Inferior parietal cortex (tissue), 1 donor: ENCODE measurements around the gene ACVR2A.

ENCODE experiments used
- DNase-seq: peaks from one replicate; pipeline ENCODE4 v3.0.0-alpha.2; 2016; ENCODE audit errors: extremely low spot score

The ACVR2A gene

DNA sequence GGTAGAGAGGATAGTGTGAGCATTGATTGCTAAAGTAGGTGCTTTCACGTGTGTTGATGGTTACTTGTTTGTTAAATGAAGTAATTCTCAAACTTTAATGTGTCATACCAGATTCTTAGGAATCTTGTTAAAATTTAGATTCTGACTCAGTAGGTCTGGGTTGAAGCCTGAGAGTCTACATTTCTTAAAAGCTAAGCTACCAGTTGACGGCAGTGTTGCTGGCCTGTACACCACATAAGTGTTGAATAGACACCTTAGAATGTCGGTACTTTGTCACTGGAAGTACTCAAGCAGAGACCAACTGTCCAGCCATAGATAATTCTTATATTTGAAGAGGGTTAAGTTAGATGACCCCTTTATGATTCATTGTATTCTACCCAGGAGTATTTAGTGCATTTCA, 79.8 kb downstream of the ACVR2A start:
- no peak for DNase-seq

DNA sequence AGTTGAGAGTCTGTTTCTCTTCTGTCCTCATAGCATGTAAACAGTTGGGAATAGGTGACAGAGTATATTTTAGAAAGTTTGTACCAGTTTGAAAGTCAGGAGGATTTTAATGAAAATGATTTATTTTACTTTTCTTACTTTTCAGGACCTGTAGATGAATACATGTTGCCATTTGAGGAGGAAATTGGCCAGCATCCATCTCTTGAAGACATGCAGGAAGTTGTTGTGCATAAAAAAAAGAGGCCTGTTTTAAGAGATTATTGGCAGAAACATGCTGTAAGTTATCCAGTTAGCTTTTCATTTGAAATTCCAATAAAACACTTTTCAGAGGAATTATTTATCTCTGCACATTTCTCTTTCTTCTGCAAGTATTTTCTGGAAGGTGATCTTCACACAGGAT, 81.1 kb downstream of the ACVR2A start:
- DNase-seq = no peak

DNA sequence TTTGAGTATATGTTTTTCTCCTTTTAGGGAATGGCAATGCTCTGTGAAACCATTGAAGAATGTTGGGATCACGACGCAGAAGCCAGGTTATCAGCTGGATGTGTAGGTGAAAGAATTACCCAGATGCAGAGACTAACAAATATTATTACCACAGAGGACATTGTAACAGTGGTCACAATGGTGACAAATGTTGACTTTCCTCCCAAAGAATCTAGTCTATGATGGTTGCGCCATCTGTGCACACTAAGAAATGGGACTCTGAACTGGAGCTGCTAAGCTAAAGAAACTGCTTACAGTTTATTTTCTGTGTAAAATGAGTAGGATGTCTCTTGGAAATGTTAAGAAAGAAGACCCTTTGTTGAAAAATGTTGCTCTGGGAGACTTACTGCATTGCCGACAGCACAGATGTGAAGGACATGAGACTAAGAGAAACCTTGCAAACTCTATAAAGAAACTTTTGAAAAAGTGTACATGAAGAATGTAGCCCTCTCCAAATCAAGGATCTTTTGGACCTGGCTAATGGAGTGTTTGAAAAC, 82.3 kb downstream of the ACVR2A start:
- no peak for DNase-seq

DNA sequence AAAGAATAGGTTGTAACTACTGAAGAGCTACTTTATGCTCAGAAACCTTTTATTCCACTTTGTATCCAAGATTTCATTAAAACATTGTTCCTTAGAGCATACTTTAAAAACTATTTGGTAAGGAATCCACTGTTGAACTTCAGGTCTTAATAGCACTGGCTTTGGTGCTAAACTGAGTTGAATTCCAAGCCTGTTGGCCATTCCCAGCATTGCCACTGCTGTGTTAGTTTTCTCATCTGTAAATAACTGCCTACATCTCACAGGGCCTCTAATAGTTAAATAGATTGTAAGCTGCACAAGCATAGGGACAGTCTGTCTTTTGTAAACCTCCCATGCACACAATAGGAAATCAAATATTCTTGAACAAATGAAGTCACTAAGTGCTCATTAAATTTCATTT, 89.1 kb downstream of the ACVR2A start:
- no peak for DNase-seq

DNA sequence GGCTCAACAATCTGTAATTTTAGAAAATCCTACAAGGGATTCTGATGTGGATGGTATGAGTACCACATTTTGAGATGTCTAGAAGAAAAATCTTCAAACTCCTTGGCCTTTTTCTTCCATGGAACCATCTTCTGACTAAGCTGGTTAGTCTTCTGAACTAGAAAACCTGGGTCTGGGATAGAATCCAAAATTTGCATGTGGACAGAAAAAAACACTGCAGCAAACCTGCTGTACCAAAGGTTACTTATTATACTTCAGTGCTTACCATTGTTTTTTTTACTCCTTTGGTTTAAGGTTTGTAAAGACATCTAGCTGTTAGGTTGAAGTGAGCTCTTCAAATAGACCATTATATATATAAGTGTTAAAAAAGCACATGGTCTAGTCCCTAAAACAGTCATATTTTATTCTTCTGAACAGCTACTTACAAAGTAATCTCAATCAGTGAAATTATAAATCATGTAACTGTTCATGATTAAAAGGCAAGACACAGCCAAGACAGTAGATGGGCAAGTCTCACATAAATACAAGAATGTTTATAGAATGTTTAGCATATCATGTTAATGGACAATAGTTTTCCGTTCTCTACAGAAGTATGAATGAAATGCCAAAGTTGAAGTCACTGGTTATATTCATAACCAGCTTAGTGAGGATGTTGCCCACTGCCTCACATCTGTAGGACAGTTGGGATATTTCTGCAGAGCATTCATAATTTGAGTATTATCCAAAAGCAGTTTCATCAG, 90.2 kb downstream of the ACVR2A start:
- DNase-seq = no peak

DNA sequence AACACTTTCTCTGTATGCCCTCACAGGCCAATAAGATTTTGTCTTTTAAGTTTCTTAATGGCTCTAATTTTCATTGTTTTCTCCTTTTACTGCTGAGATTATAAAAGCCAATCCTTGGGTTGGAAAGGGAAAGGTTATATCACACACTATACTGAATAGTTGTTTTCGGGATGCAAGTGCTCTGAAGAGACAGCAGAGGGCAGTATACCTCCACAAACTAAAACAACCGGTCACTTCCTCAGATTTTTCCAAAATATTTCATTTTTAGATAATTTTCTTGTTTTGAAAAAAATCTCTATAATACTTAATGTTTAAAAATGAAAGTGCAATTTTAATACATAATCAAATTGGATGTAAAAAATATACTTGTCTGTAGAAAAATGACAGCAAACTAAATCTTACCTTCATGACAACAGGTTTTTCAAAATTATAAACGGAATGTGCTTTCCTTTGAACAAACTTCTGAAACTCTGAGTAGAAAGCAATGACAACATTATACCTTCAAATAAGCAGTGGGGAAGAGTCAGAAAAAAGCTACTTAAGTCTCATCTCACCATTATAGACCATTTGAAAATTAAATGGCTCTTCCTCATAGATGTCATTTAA, 93.0 kb downstream of the ACVR2A start:
- DNase-seq = peak; percentile 75

DNA sequence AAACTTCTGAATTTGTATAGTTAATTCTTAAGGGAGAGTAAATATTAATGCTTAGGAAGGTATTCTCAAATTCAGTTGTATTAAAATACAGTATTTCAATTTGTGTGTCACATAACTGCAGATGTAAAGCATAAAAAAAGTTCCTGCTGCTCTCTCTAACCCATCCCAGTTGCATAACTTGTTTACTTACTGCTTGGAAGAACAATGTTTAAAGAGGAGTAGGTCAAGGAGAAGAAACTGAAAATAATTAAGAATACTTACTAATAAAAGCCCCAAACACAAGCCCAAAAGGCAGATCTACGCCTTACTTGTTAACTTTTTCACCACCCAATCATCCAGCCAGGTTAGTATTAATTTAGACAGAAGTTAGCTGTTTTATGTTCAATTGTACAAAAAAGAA, 94.5 kb downstream of the ACVR2A start:
- DNase-seq = no peak

DNA sequence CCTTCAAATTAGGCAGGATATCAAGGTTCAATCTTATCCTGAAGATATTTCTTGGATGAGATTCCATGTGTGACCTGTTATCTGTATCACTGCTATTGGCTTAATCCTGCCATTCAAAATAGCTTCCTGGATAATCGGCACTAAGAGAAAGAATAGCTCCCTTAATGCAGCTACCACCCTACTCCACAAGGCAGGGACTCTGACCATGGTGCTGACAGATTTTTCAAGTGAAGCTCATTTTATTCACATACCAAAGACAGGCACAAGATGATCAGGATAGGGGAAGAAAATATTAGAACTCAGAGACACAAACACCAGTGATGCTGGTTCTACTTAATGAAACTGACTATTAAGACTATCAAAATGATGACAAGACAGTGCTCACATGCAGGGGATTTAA, 100.8 kb downstream of the ACVR2A start:
- no peak for DNase-seq

DNA sequence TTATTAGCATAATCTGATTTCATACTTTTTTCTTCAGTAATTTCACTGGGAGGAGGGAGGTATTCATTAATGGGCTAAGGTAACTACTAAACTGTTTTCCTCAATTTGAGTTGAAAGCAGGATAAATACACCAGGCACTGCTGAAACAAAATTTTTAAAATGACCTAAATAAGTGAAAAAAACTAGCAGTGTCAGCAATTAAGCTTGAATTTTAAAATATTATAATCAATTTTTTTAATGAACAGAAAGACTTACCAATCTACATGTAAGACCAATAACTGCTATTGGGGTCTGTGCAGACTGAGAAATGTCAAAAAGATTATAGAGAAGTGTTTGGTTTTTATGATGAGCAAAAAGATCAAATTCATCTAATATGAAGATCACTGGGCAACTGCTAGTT, 107.3 kb downstream of the ACVR2A start:
- no peak for DNase-seq

DNA sequence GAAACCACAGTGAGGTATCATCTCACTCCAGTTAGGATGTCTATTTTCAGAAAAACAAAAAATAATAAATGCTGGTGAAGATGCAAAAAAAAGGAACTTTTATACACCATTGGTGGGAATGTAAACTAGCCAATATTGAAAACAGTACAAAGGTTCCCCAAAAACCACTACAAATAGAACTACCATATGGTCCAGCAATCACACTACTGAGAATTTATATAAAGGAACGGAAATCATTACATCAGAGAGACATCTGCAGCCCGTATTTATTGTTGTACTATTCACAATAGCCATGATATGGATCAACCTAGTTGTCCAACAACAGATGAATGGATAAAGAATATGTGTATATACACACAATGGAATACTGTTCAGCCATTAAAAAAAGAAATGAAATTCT, 123.7 kb downstream of the ACVR2A start:
- no peak for DNase-seq

DNA sequence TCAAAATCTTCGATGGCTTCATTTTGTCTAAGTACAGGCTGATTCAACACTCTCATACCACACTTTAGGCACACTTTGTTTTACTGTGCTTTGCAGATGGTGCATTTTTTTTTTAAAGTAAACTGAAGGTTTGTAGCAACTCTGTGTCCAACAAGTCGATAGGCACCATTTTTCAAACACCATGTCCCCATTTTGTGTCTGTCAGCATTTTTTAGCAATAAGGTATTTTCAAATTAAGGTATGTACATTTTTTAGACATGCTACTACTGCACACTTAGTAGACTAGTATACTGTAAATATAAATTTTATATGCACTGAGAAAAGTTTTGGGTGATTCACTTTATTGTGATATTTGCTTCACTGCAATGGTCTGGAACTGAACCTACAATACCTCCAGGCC, 131.3 kb downstream of the ACVR2A start:
- no peak for DNase-seq

DNA sequence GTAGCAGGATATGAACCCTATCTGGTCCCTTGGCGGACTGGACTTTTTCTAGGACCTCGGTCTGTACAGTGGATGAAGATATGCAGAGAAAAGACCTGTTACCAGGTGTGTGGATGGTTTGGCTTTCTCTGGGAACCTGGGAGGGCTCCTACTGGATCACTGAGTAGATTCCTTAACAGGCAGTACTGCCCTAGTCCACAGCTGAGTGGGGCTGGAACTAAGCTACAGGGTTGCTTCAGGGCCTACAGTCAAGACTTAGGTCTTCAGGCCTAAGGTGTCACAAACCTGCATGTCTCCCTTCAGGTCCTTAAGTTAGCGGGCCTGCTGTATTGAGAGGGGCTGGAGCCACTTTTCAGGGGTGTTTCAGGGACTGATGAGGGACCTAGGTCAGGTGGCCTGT, 132.8 kb downstream of the ACVR2A start:
- DNase-seq = no peak
